GM20431 (cell line): Measurements from ENCODE around the gene WSB2.
"Not testable (repeated sequence)": the region's sequence is repeated elsewhere in the genome, so short reads cannot be mapped to it uniquely, and the experiment has no call there.

Experiments
- in situ Hi-C: fragments of 300-500 bp; cut with MseI, MboI; formaldehyde crosslinking; loops from one replicate; pipeline ENCODE4 v1.15.0; 2020; ENCODE audit warnings: low sequenced_read_pairs; ENCODE audit not compliant: unreplicated experiment

Gene WSB2

GRCh38 chr12:118036672-118037411, 24.1 kb downstream of the WSB2 start:
- in situ Hi-C loops: no loop called here

- in situ Hi-C loops: no loop called here
Measured at GRCh38 chr12:118035190-118036041, 25.6 kb downstream of the WSB2 start.

GRCh38 chr12:118034429-118035189, 26.4 kb downstream of the WSB2 start:
- in situ Hi-C loops: no loop called here

DNA sequence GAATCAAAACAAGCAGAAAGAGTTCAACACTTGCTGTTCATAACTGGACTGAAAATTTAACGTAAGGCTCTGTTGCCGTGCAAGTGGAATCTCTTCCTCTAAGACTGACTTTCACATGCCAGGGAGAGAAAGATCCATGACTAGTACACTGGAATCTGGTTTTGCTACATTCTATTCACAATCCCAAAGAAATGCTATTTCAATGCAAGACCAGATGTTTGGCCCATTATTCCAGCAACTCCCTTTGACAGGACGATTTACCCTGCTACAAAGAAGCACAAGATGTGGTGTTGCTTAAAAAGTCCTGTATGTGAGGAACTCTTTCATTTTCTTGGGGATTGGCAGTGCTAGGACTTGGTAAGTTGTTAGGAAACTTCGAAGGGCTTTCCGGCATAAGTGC, 27.1 kb downstream of the WSB2 start:
- in situ Hi-C loops: no loop called here

DNA sequence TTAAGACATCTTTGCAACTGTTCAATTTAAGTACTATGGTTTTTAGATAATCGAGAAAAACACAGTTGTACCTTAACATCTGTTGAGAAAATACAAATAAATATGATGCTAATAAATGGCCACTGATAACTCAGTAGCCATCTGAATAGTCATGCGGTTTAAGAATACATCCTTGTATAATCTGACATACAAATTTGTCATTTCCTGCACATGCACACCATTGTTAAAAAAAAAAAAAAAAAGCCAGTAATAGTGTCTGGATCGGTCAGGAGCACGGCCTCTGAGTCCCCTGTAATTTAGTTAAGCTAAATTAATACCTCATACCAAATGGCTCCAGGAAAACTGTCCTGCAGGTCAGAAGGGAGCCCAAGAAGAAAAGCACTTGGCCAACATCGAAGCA, 27.7 kb downstream of the WSB2 start:
- in situ Hi-C loops: no loop called here

- in situ Hi-C loops: no loop called here
Measured at GRCh38 chr12:118032188-118032587, 28.8 kb downstream of the WSB2 start.

DNA sequence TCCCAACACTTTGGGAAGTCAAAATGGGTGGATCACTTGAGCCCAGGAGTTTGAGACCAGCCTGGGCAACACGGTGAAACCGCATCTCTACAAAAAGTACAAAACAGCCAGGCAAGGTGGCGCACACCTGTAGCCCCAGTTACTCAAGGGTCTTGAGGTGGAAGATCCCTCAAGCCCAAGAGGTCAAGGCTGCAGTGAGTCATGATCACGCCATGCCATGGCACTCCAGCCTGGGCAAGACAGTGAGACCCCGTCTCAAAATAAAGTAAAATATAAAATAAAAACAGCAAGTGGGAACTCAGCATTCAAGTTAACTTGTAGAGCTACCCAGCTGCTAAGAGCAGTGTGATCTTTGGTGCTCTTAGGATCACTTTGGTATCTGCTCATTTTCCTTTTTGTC, 31.8 kb downstream of the WSB2 start:
- in situ Hi-C loops: no loop called here

DNA sequence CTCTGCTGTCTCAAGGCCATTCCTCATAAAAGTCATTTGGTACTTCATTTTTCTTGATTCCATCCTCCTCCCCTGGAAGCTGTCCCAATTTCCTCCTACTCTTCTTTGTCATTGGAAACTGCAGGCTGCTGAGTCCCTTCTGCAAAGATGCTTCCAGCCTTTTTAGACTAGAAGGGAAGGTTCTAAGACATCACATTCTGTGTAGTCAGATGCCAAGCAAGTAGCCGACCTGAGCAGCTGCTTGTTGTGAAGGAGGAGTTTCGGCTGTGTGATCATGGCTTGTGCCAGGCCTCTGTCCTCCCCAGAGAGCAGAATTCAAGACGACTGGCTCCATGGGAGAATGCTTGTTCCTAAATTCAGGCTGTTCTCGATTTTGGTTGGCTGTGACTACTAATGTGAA, 35.8 kb downstream of the WSB2 start:
- in situ Hi-C loops: no loop called here

- in situ Hi-C loops: no loop called here
Measured at GRCh38 chr12:118023301-118023860, 37.6 kb downstream of the WSB2 start.

- in situ Hi-C loops: no loop called here
Measured at GRCh38 chr12:118022728-118023109, 38.3 kb downstream of the WSB2 start.

DNA sequence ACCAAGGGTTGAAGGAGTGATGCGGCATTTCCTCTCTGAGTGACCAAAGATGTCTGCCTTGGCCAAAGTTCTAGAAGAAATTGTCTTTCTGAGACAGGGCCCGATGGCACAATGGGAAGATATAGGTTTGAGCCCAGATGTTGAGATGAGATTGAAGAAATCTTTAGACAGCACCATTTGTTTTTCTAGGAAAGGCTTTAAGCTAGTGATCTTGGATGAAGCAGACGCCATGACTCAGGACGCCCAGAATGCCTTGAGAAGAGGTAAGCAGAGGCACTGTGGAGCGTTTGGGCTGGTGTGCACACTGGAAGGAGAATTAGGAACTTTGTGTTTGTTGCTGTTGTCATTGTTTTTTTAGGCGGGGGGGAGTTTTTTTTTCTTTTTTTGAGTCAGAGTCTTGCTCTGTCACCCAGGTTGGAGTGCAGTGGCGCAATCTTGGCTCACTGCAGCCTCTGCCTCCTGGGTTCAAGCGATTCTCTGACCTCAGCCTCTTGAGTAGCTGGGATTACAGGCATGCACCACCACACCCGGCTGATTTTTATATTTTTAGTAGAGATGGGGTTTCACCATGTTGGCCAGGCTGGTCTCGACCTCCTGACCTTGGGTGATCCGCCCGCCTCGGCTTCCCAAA, 38.8 kb downstream of the WSB2 start:
- in situ Hi-C loops: not testable (repeated sequence)

GRCh38 chr12:118020036-118020435, 40.9 kb downstream of the WSB2 start:
- in situ Hi-C loops: no loop called here

- in situ Hi-C loops: no loop called here
Measured at GRCh38 chr12:118017926-118018325, 43.1 kb downstream of the WSB2 start.

DNA sequence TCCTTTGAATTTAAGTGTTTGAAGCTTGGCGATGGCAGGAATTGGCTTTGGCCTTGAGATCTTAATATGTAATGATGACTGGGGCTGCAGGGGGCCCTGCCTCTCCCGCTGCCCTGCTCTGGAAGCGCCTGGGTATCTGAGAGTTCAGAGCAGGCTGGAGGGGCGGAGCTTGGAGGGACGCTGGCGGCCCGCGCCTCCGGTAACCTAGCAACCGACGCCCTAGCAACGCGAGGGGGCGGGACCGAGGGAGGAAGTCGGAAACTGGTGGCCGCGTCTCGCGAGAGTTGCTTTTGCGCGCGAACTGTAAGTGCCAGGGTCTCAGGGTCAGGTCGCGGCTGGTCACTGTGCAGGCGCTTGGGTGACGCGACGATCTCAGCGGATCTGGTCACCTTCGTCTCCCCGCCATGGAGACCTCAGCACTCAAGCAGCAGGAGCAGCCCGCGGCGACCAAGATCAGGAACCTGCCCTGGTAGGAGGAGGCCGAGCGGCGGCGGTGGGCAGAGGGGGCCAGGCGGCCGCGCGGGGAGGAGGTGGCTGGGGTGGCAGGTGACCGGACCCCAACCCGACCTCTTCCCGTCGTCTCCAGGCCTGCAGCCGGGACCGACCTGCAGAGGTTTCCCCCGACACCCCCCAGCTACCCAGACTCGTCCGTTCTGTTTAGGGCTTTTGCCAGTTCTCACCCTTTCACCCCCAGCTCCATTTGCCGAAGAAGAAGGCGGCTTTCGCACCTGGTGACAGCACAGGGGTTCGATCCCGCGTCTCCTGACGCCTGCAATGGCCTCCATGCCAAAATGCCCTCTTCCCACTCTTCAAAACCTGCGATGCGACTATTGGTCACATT, 44.3 kb downstream of the WSB2 start, which contains the start of gene RFC5:
Gene RFC5 (plus strand): TSS at position 280 of the 841 bp plus-strand sequence. CDS start 125 bp downstream, at position 405.
- in situ Hi-C loops: no loop called here

- in situ Hi-C loops: no loop called here
Measured at GRCh38 chr12:118015944-118016343, 45.0 kb downstream of the WSB2 start.

DNA sequence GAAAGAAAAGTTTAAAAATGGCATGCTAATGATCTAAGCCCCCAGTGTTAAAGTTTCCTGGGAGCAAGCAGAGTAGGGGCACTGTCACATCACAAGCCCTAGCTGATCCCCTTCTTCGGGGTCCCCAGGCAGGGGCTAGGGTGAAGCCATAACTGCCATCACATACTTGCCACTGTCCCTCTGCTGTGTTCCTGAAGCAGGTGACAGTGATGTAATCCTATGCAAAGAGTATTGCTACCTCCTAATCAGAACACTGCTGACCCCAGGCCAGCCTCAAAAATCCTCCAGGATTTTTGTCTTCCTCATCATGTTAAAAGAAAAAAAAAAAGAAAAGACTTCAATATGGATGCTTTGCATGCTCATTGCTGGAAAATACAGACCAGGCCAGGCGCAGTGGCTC, 45.7 kb downstream of the WSB2 start:
- in situ Hi-C loops: no loop called here

GRCh38 chr12:118013283-118013682, 47.7 kb downstream of the WSB2 start:
- in situ Hi-C loops: no loop called here

- in situ Hi-C loops: no loop called here
Measured at GRCh38 chr12:118011961-118012360, 49.0 kb downstream of the WSB2 start.

DNA sequence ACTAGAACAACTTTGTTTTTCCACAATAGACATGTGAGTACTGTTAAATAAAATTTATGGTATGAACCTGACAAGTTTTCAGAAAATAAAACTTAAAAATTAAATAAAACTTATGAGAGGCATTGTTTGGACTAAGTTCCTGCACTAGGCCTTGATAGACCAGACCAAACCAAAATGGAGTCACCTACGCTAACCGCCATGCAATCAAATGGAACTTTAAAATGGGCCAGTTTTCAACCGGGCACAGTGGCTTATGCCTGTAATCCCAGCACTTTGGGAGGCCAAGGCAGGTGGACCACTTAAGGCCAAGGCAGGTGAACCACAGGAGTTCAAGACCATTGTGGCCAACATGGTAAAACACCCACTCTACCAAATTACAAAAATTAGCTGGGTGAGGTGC, 49.6 kb downstream of the WSB2 start:
- in situ Hi-C loops: no loop called here
